Measurements from ENCODE around the gene OGFOD3.
"Not testable (repeated sequence)": the region's sequence is repeated elsewhere in the genome, so short reads cannot be mapped to it uniquely, and the experiment has no call there.

OGFOD3 gene

DNA sequence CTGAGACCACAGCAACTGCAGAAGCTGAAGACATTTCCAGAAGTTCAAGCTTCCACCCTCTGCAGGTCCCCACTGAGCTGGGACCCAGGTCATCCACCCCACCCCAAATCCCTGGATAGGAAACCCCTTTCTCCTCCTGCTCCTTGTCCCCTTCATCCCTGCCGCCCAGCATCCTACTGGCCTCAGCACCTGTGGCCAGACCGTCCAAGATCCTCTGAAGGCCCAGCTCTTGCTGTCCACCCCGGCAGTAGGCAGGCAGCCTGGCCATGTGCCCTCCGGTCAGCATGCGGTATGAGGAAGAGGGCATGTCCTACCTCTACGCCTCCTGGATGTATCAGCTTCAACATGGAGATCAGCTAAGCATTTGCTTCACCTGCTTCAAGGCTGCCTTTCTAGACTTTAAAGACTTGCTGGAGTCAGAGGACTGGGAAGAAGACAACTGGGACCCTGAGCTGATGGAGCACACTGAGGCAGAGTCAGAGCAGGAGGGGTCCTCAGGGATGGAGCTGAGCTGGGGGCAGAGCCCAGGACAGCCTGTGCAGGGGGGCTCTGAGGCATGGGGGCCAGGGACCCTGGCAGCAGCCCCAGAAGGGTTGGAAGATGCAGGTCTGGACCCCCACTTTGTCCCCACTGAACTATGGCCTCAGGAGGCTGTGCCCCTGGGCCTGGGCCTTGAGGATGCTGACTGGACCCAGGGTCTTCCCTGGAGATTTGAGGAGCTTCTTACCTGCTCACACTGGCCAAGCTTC, 56.3 kb downstream of the OGFOD3 start:
- DNase-seq (ENCODE audit: low read depth): no peak
- no peak overlapping the region for H3K4me3 ChIP-seq (ENCODE audit: low read depth, low read length)
- TF ChIP-seq, protein P1, sequence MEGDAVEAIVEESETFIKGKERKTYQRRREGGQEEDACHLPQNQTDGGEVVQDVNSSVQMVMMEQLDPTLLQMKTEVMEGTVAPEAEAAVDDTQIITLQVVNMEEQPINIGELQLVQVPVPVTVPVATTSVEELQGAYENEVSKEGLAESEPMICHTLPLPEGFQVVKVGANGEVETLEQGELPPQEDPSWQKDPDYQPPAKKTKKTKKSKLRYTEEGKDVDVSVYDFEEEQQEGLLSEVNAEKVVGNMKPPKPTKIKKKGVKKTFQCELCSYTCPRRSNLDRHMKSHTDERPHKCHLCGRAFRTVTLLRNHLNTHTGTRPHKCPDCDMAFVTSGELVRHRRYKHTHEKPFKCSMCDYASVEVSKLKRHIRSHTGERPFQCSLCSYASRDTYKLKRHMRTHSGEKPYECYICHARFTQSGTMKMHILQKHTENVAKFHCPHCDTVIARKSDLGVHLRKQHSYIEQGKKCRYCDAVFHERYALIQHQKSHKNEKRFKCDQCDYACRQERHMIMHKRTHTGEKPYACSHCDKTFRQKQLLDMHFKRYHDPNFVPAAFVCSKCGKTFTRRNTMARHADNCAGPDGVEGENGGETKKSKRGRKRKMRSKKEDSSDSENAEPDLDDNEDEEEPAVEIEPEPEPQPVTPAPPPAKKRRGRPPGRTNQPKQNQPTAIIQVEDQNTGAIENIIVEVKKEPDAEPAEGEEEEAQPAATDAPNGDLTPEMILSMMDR (IDR thresholded peaks at IDR 0.05; ENCODE audit: low read depth, low read length): no peak
- TF ChIP-seq MYC (IDR thresholded peaks at IDR 0.05; ENCODE audit: low read depth, low read length): no peak
- no peak for TF ChIP-seq POLR2A (IDR thresholded peaks at IDR 0.05; ENCODE audit: extremely low read depth, insufficient read length)
- TF ChIP-seq, protein P2, sequence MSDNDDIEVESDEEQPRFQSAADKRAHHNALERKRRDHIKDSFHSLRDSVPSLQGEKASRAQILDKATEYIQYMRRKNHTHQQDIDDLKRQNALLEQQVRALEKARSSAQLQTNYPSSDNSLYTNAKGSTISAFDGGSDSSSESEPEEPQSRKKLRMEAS (IDR thresholded peaks at IDR 0.05; ENCODE audit: low read depth, low read length): no peak

DNA sequence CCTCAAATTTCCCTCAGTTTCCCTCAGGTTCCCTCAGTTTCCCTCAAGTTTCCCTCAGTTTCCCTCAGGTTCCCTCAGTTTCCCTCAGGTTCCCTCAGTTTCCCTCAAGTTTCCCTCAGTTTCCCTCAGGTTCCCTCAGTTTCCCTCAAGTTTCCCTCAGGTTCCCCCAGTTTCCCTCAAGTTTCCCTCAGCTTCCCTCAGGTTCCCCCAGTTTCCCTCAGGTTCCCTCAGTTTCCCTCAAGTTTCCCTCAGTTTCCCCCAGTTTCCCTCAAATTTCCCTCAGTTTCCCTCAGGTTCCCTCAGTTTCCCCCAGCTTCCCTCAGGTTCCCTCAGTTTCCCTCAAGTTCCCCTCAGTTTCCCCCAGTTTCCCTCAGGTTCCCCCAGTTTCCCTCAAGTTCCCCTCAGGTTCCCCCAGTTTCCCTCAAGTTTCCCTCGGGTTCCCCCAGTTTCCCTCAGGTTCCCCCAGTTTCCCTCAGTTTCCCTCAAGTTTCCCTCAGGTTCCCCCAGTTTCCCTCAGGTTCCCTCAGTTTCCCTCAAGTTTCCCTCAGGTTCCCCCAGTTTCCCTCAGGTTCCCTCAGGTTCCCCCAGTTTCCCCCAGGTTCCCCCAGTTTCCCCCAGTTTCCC, 58.8 kb downstream of the OGFOD3 start:
- DNase-seq (ENCODE audit: low read depth); H3K4me3 ChIP-seq (ENCODE audit: low read depth, low read length): not testable (repeated sequence)

DNA sequence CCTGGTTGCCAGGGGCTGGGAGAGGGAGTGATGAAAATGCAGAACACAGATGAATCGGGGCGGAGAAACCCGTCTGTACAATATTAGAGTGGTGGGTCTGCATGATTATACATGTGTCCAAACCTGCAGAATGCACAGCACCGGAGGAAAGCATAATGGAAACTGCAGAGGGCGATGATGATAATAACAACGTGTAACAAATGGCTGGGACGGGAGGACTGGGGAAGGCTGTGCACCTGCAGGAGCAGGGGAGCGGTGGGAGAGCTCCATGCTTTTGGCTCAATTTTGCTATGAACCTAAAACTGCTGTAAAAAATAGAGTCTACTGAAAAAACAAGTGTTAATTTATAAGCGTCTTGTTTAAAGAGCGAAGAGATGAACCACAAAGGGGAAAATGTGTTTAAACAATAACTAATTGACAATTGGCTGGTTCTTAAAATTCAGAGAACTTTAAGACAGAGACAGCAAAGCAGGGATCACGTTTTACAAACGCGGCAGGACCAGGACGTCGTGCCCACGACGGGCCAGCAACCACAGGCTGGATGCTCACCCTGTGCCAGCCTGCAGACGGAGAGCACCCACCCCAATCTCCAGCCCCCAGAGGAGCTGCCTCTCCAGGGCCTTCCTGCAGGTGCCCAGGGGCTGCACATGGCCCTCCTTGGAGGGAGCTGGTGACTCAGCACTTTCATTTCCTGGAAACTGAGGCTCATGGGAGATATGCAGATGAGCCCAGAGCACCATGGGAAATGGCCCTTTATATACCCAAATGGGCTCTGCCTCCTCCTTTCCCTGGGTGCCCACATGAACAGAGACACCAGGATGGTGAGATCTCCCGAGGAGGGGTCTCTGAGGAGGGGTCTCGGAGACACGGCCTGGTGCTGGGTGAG, 59.7 kb downstream of the OGFOD3 start, which contains the start of gene TEX19:
TSS of gene TEX19 (plus strand) at position 783 of the 886 bp plus-strand sequence. CDS start 2,904 bp downstream, outside the sequence.
- TF ChIP-seq POLR2A (IDR thresholded peaks at IDR 0.05; ENCODE audit: extremely low read depth, insufficient read length) (no peak), MYC (IDR thresholded peaks at IDR 0.05; ENCODE audit: low read depth, low read length) (peak; percentile 82)
- TF ChIP-seq, protein P2 (IDR thresholded peaks at IDR 0.05; ENCODE audit: low read depth, low read length): peak; percentile 79
- TF ChIP-seq, protein P1 (IDR thresholded peaks at IDR 0.05; ENCODE audit: low read depth, low read length): no peak
- DNase-seq (ENCODE audit: low read depth): peak; percentile 73
- no peak within 1 kb of the TSS for H3K4me3 ChIP-seq (ENCODE audit: low read depth, low read length)

DNA sequence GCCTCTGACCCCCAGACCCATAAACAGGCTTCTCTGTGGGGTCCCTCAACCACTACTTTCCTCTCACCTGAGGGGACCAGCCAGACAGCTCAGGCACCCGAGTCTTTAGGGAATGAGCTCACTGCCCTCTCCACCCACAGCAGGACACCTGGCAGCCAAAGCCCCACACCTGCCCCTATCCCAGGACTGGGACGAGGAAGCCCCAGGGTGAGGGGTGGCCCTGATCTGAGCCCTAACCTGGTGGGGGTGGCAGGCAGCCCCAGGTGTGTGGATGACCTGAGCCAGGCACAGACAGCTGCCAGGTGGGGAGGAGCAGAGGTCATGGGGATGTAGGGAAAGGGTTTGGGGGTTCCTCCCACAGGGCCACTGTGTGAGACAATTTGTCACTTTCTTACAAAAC, 61.0 kb downstream of the OGFOD3 start:
- H3K4me3 ChIP-seq (ENCODE audit: low read depth, low read length): no peak overlapping the region
- TF ChIP-seq, protein P2 (IDR thresholded peaks at IDR 0.05; ENCODE audit: low read depth, low read length): no peak
- TF ChIP-seq, protein P1 (IDR thresholded peaks at IDR 0.05; ENCODE audit: low read depth, low read length): no peak
- TF ChIP-seq POLR2A (IDR thresholded peaks at IDR 0.05; ENCODE audit: extremely low read depth, insufficient read length) (no peak), MYC (IDR thresholded peaks at IDR 0.05; ENCODE audit: low read depth, low read length) (no peak)
- no peak for DNase-seq (ENCODE audit: low read depth)

DNA sequence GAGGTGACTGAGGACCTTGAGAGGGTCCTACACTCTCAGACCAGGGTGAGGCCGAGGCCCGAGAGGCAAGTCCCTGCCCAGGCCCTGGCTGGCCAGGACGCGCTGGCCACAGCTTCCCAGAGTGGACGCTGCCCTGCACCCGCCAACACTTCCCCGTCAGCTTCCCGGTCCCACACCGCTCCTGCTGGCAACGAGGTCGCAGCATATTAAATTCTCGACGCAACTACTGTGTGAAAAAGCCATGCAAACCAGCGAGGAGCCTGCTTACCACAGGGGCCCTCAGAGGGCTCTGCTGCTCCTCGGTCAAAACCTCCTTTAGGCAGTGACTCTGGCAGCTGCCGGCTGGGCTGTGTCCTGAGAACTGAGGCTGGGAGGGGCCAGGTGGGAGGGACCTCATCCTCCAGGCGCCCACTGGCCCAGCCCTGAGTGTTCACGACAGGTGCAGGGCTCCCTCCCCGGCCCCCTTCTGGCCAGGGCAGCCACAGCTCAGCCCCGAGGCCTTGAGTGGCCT, 61.5 kb downstream of the OGFOD3 start:
- TF ChIP-seq POLR2A (IDR thresholded peaks at IDR 0.05; ENCODE audit: extremely low read depth, insufficient read length) (no peak), MYC (IDR thresholded peaks at IDR 0.05; ENCODE audit: low read depth, low read length) (no peak)
- TF ChIP-seq, protein P1 (IDR thresholded peaks at IDR 0.05; ENCODE audit: low read depth, low read length): no peak
- TF ChIP-seq, protein P2 (IDR thresholded peaks at IDR 0.05; ENCODE audit: low read depth, low read length): no peak
- DNase-seq (ENCODE audit: low read depth): no peak
- no peak overlapping the region for H3K4me3 ChIP-seq (ENCODE audit: low read depth, low read length)
